ENCODE results near the gene SAA2. TPM values are rescaled to one million over a fixed set of nuclear protein-coding genes. Genes with fewer than 3 reads are reported as not detected.
"Not testable (repeated sequence)": the region's sequence is repeated elsewhere in the genome, so short reads cannot be mapped to it uniquely, and the experiment has no call there.

Gene SAA2
- total RNA-seq, 1 donor from 2014 or later: not detected

GRCh38 chr11:18254781-18255361, 6.4 kb upstream of the SAA2 start:
- H3K27ac Mint-ChIP-seq: no peak overlapping the region
- no peaks in the 10 kb centered on the region for H3K4me1 Mint-ChIP-seq (ENCODE audit: unreplicated experiment)
- TF ChIP-seq CTCF (conservative IDR thresholded peaks at IDR 0.05): no peak
- no peaks in the 10 kb centered on the region for H3K9me3 Mint-ChIP-seq
- H3K4me3 Mint-ChIP-seq: no peak overlapping the region
- H3K27me3 Mint-ChIP-seq: peaks cover 2% of the 10 kb centered on the region
- DNase-seq (ENCODE audit: extremely low spot score, unreplicated experiment): no peak
- H3K36me3 Mint-ChIP-seq: no peaks in the 10 kb centered on the region

GRCh38 chr11:18253778-18254338, 5.4 kb upstream of the SAA2 start:
- TF ChIP-seq CTCF (conservative IDR thresholded peaks at IDR 0.05): no peak
- no peaks in the 10 kb centered on the region for H3K36me3 Mint-ChIP-seq
- DNase-seq (ENCODE audit: extremely low spot score, unreplicated experiment): no peak
- no peaks in the 10 kb centered on the region for H3K4me1 Mint-ChIP-seq (ENCODE audit: unreplicated experiment)
- H3K9me3 Mint-ChIP-seq: no peaks in the 10 kb centered on the region
- no peak overlapping the region for H3K4me3 Mint-ChIP-seq
- peak overlapping the region; percentile 82 for H3K27ac Mint-ChIP-seq
- peaks cover 2% of the 10 kb centered on the region for H3K27me3 Mint-ChIP-seq

GRCh38 chr11:18253233-18253632, 4.8 kb upstream of the SAA2 start:
- no peaks in the 10 kb centered on the region for H3K9me3 Mint-ChIP-seq
- no peak for TF ChIP-seq CTCF (conservative IDR thresholded peaks at IDR 0.05)
- no peaks in the 10 kb centered on the region for H3K36me3 Mint-ChIP-seq
- H3K27ac Mint-ChIP-seq: peak overlapping the region; percentile 82
- peaks cover 5% of the 10 kb centered on the region for H3K27me3 Mint-ChIP-seq
- no peaks in the 10 kb centered on the region for H3K4me1 Mint-ChIP-seq (ENCODE audit: unreplicated experiment)
- DNase-seq (ENCODE audit: extremely low spot score, unreplicated experiment): no peak
- H3K4me3 Mint-ChIP-seq: no peak overlapping the region

GRCh38 chr11:18247191-18247581, 1.3 kb downstream of the SAA2 start:
- not testable (repeated sequence) for H3K27me3 Mint-ChIP-seq; H3K4me3 Mint-ChIP-seq; H3K36me3 Mint-ChIP-seq; H3K27ac Mint-ChIP-seq; H3K9me3 Mint-ChIP-seq; H3K4me1 Mint-ChIP-seq (ENCODE audit: unreplicated experiment); DNase-seq (ENCODE audit: extremely low spot score, unreplicated experiment)

- not testable (repeated sequence) for DNase-seq (ENCODE audit: extremely low spot score, unreplicated experiment); H3K27me3 Mint-ChIP-seq; H3K4me3 Mint-ChIP-seq; H3K9me3 Mint-ChIP-seq; H3K27ac Mint-ChIP-seq; H3K36me3 Mint-ChIP-seq; H3K4me1 Mint-ChIP-seq (ENCODE audit: unreplicated experiment)
Measured at GRCh38 chr11:18246379-18247190, 1.9 kb downstream of the SAA2 start.

GRCh38 chr11:18245396-18245795, 3.1 kb downstream of the SAA2 start:
- Mint-ChIP-seq H3K27ac (no peak overlapping the region), H3K4me3 (no peak overlapping the region), H3K9me3 (no peaks in the 10 kb centered on the region), H3K27me3 (peaks cover 9% of the 10 kb centered on the region), H3K36me3 (no peaks in the 10 kb centered on the region), H3K4me1 (ENCODE audit: unreplicated experiment) (no peaks in the 10 kb centered on the region)
- no peak for DNase-seq (ENCODE audit: extremely low spot score, unreplicated experiment)
- no peak for TF ChIP-seq CTCF (conservative IDR thresholded peaks at IDR 0.05)
